Measurements from ENCODE around the gene RNF11. TPM values are rescaled to one million over a fixed set of nuclear protein-coding genes. Genes with fewer than 3 reads are reported as not detected.

Gene RNF11
- total RNA-seq, 1 donor from 2014 or later, result 53.8 TPM

DNA sequence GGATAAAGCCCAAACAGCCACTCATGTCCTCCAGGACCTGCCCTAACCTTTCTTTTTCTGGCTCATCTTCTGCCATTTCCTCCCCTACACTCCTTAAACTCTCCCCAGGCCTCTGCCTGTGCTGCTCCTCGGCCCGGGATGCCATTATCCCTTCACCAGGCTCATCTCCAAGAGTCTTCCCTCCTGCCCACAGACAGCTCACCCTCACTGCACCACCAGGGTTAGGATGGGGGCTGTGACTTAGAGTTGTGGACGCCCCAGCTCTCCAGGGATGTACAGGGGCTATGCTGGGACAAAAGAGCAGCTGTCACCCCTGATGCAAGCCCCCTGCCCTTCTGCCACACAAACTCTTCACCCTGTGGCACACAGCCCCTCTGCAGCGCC is 62.2 kb downstream of the RNF11 start:
- H3K27ac ChIP-seq (ENCODE audit: low read depth, low read length), result no peak overlapping the region
- no peaks in the 10 kb centered on the region for H3K36me3 ChIP-seq (ENCODE audit: control insufficient read depth in 3 of 3, insufficient read depth in 3 of 3, low read length in 3 of 3)
- H3K4me1 ChIP-seq (ENCODE audit: control insufficient read depth in 3 of 3, insufficient read depth in 3 of 3, low read length in 3 of 3), result peaks cover 4 to 17% (median 12%) of the 10 kb centered on the region in 3 donors
- no peak overlapping the region for H3K9ac ChIP-seq (ENCODE audit: low read depth in 1 of 3, low read length in 3 of 3)
- no peak overlapping the region for H3K4me3 ChIP-seq (ENCODE audit: low read length in 3 of 3)
- no peaks in the 10 kb centered on the region for H3K9me3 ChIP-seq (ENCODE audit: control insufficient read depth in 3 of 3, low read length in 3 of 3)
- H3K27me3 ChIP-seq (ENCODE audit: control insufficient read depth in 3 of 3, insufficient read depth in 3 of 3, low read length in 3 of 3), result no peaks in the 10 kb centered on the region

DNA sequence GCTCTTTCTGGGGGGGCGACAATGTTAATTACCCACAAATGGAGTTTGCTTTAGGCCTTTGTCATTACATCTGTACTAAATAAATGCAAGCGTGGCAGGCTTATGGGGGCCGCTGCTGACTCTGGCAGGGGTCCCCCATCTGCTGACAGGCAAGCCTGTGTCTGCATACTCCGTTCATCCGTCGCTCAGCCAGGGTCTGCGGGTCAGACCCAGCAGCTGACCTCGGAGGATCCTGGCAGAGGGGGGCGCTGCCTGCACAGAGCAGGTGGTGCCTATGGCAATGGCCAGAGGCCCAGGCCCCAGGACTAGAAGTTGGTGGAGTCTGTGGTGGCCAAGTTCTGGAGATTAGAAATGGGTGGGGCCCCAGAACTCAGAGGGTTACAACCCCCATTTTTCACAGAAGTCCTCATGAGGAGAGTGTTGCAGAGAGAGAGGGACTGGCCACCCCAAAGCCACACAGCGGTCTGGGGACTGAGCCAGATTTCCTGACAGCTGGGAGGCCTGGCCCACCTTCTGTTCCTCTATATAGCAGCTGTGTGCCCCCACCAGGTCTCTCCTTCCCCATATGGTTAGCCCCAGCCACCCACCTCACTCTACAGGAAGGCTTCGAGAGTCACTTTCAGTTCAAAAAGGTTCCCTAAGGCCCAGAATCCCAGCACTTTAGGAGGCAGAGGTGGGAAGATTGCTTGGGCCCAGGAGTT is 63.3 kb downstream of the RNF11 start:
- no peaks in the 10 kb centered on the region for H3K27me3 ChIP-seq (ENCODE audit: control insufficient read depth in 3 of 3, insufficient read depth in 3 of 3, low read length in 3 of 3)
- no peak overlapping the region for H3K9ac ChIP-seq (ENCODE audit: low read depth in 1 of 3, low read length in 3 of 3)
- H3K9me3 ChIP-seq (ENCODE audit: control insufficient read depth in 3 of 3, low read length in 3 of 3), result no peaks in the 10 kb centered on the region
- no peak overlapping the region for H3K4me3 ChIP-seq (ENCODE audit: low read length in 3 of 3)
- no peak overlapping the region for H3K27ac ChIP-seq (ENCODE audit: low read depth, low read length)
- H3K36me3 ChIP-seq (ENCODE audit: control insufficient read depth in 3 of 3, insufficient read depth in 3 of 3, low read length in 3 of 3), result no peaks in the 10 kb centered on the region
- peaks cover 4 to 17% (median 12%) of the 10 kb centered on the region in 3 donors for H3K4me1 ChIP-seq (ENCODE audit: control insufficient read depth in 3 of 3, insufficient read depth in 3 of 3, low read length in 3 of 3)

DNA sequence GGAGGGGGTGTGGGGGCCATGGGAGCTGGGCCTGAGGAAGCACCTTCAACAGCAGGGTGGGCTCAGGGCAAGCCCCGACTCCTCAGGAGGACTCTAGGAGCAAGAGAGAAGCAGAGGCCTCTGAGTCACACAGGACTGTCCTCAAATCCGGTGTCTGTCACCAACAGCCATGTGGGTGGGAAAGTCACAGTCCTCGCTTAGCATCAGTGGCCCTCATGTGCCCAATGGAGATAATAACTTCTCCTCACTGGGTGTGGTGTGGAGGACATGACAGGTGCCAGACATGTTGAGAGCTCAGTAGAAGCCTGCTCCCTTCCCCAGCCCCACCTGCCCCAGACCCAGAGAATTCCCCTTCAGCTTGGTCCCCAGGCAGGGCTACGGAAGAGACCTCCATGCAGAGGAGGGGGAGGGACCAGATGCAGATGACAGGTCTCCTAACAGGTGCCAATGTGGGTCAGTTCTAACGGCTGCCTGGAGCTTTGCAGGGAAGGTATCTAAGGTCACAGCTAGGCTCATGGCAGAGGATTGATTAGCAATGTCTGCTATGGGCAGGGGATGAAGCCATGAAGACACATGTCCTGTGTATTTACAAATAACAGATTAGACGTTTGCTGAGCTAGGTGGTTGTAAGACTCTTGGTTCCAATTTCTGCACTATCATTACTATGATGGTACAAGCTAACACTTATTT is 64.1 kb downstream of the RNF11 start:
- H3K9ac ChIP-seq (ENCODE audit: low read depth in 1 of 3, low read length in 3 of 3), result no peak overlapping the region
- H3K9me3 ChIP-seq (ENCODE audit: control insufficient read depth in 3 of 3, low read length in 3 of 3), result no peaks in the 10 kb centered on the region
- no peaks in the 10 kb centered on the region for H3K27me3 ChIP-seq (ENCODE audit: control insufficient read depth in 3 of 3, insufficient read depth in 3 of 3, low read length in 3 of 3)
- H3K36me3 ChIP-seq (ENCODE audit: control insufficient read depth in 3 of 3, insufficient read depth in 3 of 3, low read length in 3 of 3), result no peaks in the 10 kb centered on the region
- H3K27ac ChIP-seq (ENCODE audit: low read depth, low read length), result no peak overlapping the region
- H3K4me1 ChIP-seq (ENCODE audit: control insufficient read depth in 3 of 3, insufficient read depth in 3 of 3, low read length in 3 of 3), result peaks cover 4 to 17% (median 12%) of the 10 kb centered on the region in 3 donors
- H3K4me3 ChIP-seq (ENCODE audit: low read length in 3 of 3), result no peak overlapping the region

DNA sequence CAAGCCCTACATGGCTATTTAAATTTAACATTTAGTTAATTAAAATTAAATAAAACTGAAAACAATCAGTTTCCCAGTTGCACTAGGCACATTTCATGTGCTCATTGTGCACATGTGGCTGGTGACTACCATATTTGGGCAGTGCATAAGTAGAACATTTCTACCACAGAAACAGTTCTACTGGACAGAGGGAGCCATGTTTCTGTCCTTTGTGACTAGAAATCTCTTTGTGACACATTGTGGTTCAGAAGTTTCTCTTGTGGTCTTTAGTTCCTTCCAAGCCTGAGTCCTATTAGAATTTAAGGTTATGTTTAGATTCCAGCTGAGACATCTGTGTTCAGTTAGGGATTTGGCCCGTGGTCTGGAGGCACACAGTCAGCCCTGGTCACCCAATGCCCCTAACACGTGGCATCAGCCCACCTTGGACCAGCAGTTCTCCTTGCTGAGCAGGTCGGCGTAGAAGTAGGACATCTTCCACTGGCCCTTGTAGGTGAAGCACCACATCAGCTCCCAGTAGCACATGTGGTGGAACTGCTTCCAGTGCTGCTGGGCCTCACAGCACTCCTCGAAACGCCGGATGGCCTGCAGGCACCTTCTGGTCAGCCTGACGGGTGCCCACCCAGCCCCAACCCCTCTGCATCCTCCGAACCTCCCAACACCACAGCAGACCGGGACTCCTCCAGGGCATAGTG is 65.2 kb downstream of the RNF11 start:
- Histone ChIP-seq H3K27ac (ENCODE audit: low read depth, low read length) (no peak overlapping the region), H3K4me3 (ENCODE audit: low read length in 3 of 3) (no peak overlapping the region), H3K4me1 (ENCODE audit: control insufficient read depth in 3 of 3, insufficient read depth in 3 of 3, low read length in 3 of 3) (peaks cover 4 to 16% (median 10%) of the 10 kb centered on the region in 3 donors), H3K9me3 (ENCODE audit: control insufficient read depth in 3 of 3, low read length in 3 of 3) (no peaks in the 10 kb centered on the region), H3K27me3 (ENCODE audit: control insufficient read depth in 3 of 3, insufficient read depth in 3 of 3, low read length in 3 of 3) (no peaks in the 10 kb centered on the region), H3K9ac (ENCODE audit: low read depth in 1 of 3, low read length in 3 of 3) (no peak overlapping the region), H3K36me3 (ENCODE audit: control insufficient read depth in 3 of 3, insufficient read depth in 3 of 3, low read length in 3 of 3) (no peaks in the 10 kb centered on the region)

DNA sequence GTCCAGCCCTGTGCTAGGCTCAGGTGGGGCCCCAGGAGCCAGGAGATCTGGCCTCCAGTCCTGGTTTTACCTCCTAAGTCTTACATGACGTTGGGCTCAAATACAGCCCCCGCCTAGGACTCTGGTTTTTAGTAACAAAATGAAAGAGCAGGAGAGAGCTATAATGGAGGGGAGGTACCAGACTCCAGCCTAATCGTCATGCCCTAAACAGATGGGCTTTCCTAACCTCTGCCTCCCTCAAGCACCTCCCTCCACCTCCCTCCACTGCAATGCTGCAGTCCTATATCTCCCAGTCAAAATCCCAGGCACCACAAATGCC is 65.7 kb downstream of the RNF11 start:
- Histone ChIP-seq H3K27me3 (ENCODE audit: control insufficient read depth in 3 of 3, insufficient read depth in 3 of 3, low read length in 3 of 3) (no peaks in the 10 kb centered on the region), H3K4me3 (ENCODE audit: low read length in 3 of 3) (no peak overlapping the region), H3K4me1 (ENCODE audit: control insufficient read depth in 3 of 3, insufficient read depth in 3 of 3, low read length in 3 of 3) (peaks cover under 1 to 11% (median 5%) of the 10 kb centered on the region in 3 donors), H3K27ac (ENCODE audit: low read depth, low read length) (no peak overlapping the region), H3K9ac (ENCODE audit: low read depth in 1 of 3, low read length in 3 of 3) (no peak overlapping the region), H3K36me3 (ENCODE audit: control insufficient read depth in 3 of 3, insufficient read depth in 3 of 3, low read length in 3 of 3) (no peaks in the 10 kb centered on the region), H3K9me3 (ENCODE audit: control insufficient read depth in 3 of 3, low read length in 3 of 3) (no peaks in the 10 kb centered on the region)

DNA sequence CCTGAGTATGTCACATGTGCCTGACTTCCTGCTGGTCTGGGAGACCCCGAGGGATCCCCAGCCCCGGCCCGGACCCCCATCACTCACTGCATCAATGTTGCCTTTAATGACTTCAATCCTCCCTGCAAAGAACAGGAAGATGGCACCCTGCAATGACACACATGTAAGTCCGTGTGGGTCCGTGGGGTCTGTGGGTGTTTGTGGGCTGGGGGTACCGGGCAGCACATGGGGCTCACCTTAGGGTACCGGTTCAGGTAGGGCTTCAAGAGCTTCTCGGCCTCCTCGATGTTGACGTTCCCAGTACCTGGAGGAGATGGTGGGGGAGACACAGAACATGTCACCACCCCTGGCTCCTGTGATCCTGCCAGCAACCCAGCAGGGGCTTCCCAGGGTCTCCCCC is 66.2 kb downstream of the RNF11 start:
- peaks cover 0 to 7% (median 3%) of the 10 kb centered on the region in 3 donors for H3K4me1 ChIP-seq (ENCODE audit: control insufficient read depth in 3 of 3, insufficient read depth in 3 of 3, low read length in 3 of 3)
- H3K27ac ChIP-seq (ENCODE audit: low read depth, low read length), result no peak overlapping the region
- no peak overlapping the region for H3K9ac ChIP-seq (ENCODE audit: low read depth in 1 of 3, low read length in 3 of 3)
- H3K4me3 ChIP-seq (ENCODE audit: low read length in 3 of 3), result no peak overlapping the region
- H3K36me3 ChIP-seq (ENCODE audit: control insufficient read depth in 3 of 3, insufficient read depth in 3 of 3, low read length in 3 of 3), result no peaks in the 10 kb centered on the region
- H3K27me3 ChIP-seq (ENCODE audit: control insufficient read depth in 3 of 3, insufficient read depth in 3 of 3, low read length in 3 of 3), result no peaks in the 10 kb centered on the region
- no peaks in the 10 kb centered on the region for H3K9me3 ChIP-seq (ENCODE audit: control insufficient read depth in 3 of 3, low read length in 3 of 3)

DNA sequence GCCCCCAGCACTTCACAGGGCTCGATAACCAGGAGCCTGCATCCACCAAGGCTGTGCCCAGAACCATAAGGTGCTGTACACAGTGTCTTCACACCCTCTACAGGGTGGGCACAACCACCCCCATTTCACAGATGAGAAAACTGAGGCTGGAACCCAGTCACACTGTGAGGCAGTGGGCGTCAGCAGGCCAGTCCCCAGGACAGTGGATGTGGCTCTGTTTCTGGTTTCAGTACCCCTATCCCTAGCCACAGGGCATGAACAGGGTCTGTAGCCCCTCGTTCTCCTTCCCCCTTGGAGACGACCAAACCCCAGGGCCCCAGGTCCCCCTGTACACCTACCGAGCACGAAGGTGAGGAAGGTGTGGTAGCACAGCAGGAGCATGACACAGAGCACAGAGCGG is 66.7 kb downstream of the RNF11 start:
- Histone ChIP-seq H3K27ac (ENCODE audit: low read depth, low read length) (no peak overlapping the region), H3K9me3 (ENCODE audit: control insufficient read depth in 3 of 3, low read length in 3 of 3) (no peaks in the 10 kb centered on the region), H3K4me3 (ENCODE audit: low read length in 3 of 3) (no peak overlapping the region), H3K27me3 (ENCODE audit: control insufficient read depth in 3 of 3, insufficient read depth in 3 of 3, low read length in 3 of 3) (no peaks in the 10 kb centered on the region), H3K9ac (ENCODE audit: low read depth in 1 of 3, low read length in 3 of 3) (no peak overlapping the region), H3K4me1 (ENCODE audit: control insufficient read depth in 3 of 3, insufficient read depth in 3 of 3, low read length in 3 of 3) (peaks cover 0 to 3% (median 0%) of the 10 kb centered on the region in 3 donors), H3K36me3 (ENCODE audit: control insufficient read depth in 3 of 3, insufficient read depth in 3 of 3, low read length in 3 of 3) (no peaks in the 10 kb centered on the region)

DNA sequence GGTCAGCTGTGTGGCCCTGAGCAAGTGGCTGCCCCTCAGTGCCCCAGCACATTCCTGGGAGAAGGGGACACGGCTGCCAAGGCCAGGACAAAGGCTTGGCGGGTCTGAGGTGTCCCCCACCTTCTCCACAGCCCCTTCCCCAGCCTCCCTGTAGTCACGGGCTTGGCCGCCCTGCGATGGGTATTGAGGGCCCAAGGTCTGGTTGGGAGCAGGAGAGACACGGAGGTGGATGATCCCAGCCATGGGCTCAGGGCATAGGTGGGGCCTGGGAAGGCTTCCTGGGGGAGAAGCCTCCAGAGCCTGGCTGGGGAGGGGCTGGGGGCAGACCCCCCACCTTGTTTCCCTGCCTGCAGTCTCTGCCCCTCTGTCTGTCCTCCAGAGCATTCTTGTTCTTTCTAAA is 67.2 kb downstream of the RNF11 start:
- H3K27me3 ChIP-seq (ENCODE audit: control insufficient read depth in 3 of 3, insufficient read depth in 3 of 3, low read length in 3 of 3), result no peaks in the 10 kb centered on the region
- H3K4me3 ChIP-seq (ENCODE audit: low read length in 3 of 3), result no peak overlapping the region
- H3K9ac ChIP-seq (ENCODE audit: low read depth in 1 of 3, low read length in 3 of 3), result no peak overlapping the region
- H3K4me1 ChIP-seq (ENCODE audit: control insufficient read depth in 3 of 3, insufficient read depth in 3 of 3, low read length in 3 of 3), result no peaks in the 10 kb centered on the region
- no peak overlapping the region for H3K27ac ChIP-seq (ENCODE audit: low read depth, low read length)
- H3K36me3 ChIP-seq (ENCODE audit: control insufficient read depth in 3 of 3, insufficient read depth in 3 of 3, low read length in 3 of 3), result no peaks in the 10 kb centered on the region
- no peaks in the 10 kb centered on the region for H3K9me3 ChIP-seq (ENCODE audit: control insufficient read depth in 3 of 3, low read length in 3 of 3)

DNA sequence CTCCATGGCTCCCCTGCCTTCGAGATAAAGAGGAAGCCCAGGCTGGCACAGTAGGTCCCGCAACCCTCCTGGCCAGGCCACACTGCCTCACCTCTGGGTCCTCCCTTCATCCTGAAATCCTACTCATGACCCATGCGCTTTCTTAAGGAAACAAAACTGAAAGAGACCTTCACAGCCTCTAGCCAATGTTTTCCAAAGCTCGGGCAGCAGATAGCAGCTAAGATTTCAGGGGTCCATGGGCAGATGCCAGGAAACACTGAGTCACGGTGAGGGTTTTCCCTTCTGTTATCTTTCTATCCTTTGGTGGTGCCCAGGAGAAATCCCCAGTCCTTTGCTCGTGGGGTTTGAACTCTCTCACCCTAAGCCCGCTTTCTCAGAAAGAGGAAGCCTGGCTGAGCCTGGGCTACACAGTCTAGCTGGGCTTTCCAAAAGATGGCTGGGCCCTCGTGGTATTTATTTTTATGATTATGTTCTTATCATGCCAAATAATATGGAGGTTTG is 67.7 kb downstream of the RNF11 start:
- Histone ChIP-seq H3K4me1 (ENCODE audit: control insufficient read depth in 3 of 3, insufficient read depth in 3 of 3, low read length in 3 of 3) (no peaks in the 10 kb centered on the region), H3K4me3 (ENCODE audit: low read length in 3 of 3) (no peak overlapping the region), H3K9ac (ENCODE audit: low read depth in 1 of 3, low read length in 3 of 3) (no peak overlapping the region), H3K27ac (ENCODE audit: low read depth, low read length) (no peak overlapping the region), H3K9me3 (ENCODE audit: control insufficient read depth in 3 of 3, low read length in 3 of 3) (no peaks in the 10 kb centered on the region), H3K36me3 (ENCODE audit: control insufficient read depth in 3 of 3, insufficient read depth in 3 of 3, low read length in 3 of 3) (no peaks in the 10 kb centered on the region), H3K27me3 (ENCODE audit: control insufficient read depth in 3 of 3, insufficient read depth in 3 of 3, low read length in 3 of 3) (no peaks in the 10 kb centered on the region)

DNA sequence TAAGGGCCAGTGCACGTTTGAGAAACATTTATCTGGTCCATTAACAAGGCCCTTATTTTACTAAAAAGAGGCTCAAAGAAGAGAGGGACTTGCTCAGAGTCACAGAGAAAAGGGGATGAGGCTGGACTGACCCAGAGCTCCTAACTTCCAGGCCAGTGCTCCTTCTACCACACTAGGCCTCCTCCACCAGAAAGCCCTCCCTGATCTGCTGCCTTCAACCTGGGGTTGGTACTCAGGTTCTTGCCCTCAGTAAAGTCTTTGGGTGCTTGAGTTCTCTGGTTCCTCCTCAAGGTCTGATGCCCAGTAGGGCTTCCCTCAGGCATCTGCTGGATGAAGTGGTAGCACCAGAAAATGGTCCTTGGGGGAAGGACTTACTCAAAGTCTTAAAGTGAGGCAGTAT is 68.3 kb downstream of the RNF11 start:
- Histone ChIP-seq H3K9me3 (ENCODE audit: control insufficient read depth in 3 of 3, low read length in 3 of 3) (no peaks in the 10 kb centered on the region), H3K27me3 (ENCODE audit: control insufficient read depth in 3 of 3, insufficient read depth in 3 of 3, low read length in 3 of 3) (no peaks in the 10 kb centered on the region), H3K9ac (ENCODE audit: low read depth in 1 of 3, low read length in 3 of 3) (no peak overlapping the region), H3K27ac (ENCODE audit: low read depth, low read length) (no peak overlapping the region), H3K4me3 (ENCODE audit: low read length in 3 of 3) (no peak overlapping the region), H3K4me1 (ENCODE audit: control insufficient read depth in 3 of 3, insufficient read depth in 3 of 3, low read length in 3 of 3) (no peaks in the 10 kb centered on the region), H3K36me3 (ENCODE audit: control insufficient read depth in 3 of 3, insufficient read depth in 3 of 3, low read length in 3 of 3) (no peaks in the 10 kb centered on the region)
